ENCODE data around the gene SLC17A6. TPM values are rescaled to one million over a fixed set of nuclear protein-coding genes. Genes with fewer than 3 reads are reported as not detected.

The SLC17A6 gene
- polyA plus RNA-seq, 1 donor (not counting 4 experiments of a cell fraction or from before 2014, with no cell fraction given), result not detected

DNA sequence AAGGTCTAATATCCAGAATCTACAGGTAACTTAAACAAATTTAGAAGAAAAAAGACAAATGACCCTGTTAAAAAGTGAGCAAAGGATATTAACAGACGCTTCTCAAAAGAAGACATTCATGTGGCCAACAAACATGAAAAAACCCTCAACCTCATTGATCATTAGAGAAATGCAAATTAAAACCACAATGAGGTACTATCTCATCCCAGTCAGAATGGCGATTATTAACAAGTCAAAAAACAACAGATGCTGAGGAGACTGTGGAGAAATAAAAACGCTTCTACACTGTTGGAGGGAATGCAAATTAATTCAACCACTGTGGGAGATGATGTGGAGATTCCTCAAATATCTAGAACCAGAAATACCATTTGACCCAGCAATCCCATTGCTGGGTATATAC lies 67.2 kb downstream of the SLC17A6 start:
- no peak overlapping the region for H3K9ac ChIP-seq (ENCODE audit: control insufficient read depth, extremely low read depth, insufficient read depth, low read length)
- no peaks in the 10 kb centered on the region for H4K20me1 ChIP-seq (ENCODE audit: control insufficient read depth, extremely low read depth, insufficient read depth, low read length)
- H3K36me3 ChIP-seq (ENCODE audit: control insufficient read depth in 2 of 2, extremely low read depth in 1 of 2, insufficient read depth in 2 of 2, low read length in 2 of 2), result no peaks in the 10 kb centered on the region
- no peak overlapping the region for H3K27ac ChIP-seq (ENCODE audit: control insufficient read depth, insufficient read depth, low read length)
- H3K79me2 ChIP-seq (ENCODE audit: control insufficient read depth, insufficient read depth, low read length), result no peaks in the 10 kb centered on the region
- H3K4me2 ChIP-seq (ENCODE audit: control insufficient read depth, extremely low read depth, insufficient read depth, low read depth, low read length), result no peak overlapping the region
- H2AFZ ChIP-seq (ENCODE audit: control insufficient read depth, low read length), result no peak overlapping the region
- DNase-seq (ENCODE audit: low read depth, low spot score), result no peak
- H3K4me3 ChIP-seq (ENCODE audit: control insufficient read depth in 2 of 3, extremely low read depth in 1 of 3, insufficient read depth in 2 of 3, low read depth in 1 of 3, low read length in 3 of 3), result no peak overlapping the region
- FAIRE-seq, result no peak
- H3K27me3 ChIP-seq (ENCODE audit: control insufficient read depth, extremely low read depth, insufficient read depth, low read length), result no peaks in the 10 kb centered on the region
- dilution Hi-C loops (cut with MboI; ENCODE audit: extremely low pct_ligation_motif_present, low sequenced_read_pairs), result no loop called here
- no peaks in the 10 kb centered on the region for H3K9me3 ChIP-seq (ENCODE audit: control insufficient read depth, low read depth, low read length)
- TF ChIP-seq EZH2 (IDR thresholded peaks at IDR 0.05; ENCODE audit: low read length), result no peak
- TF ChIP-seq, protein P1, sequence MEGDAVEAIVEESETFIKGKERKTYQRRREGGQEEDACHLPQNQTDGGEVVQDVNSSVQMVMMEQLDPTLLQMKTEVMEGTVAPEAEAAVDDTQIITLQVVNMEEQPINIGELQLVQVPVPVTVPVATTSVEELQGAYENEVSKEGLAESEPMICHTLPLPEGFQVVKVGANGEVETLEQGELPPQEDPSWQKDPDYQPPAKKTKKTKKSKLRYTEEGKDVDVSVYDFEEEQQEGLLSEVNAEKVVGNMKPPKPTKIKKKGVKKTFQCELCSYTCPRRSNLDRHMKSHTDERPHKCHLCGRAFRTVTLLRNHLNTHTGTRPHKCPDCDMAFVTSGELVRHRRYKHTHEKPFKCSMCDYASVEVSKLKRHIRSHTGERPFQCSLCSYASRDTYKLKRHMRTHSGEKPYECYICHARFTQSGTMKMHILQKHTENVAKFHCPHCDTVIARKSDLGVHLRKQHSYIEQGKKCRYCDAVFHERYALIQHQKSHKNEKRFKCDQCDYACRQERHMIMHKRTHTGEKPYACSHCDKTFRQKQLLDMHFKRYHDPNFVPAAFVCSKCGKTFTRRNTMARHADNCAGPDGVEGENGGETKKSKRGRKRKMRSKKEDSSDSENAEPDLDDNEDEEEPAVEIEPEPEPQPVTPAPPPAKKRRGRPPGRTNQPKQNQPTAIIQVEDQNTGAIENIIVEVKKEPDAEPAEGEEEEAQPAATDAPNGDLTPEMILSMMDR (optimal IDR thresholded peaks at IDR 0.05 in 1 of 3, IDR thresholded peaks at IDR 0.05 in 1 of 3, conservative IDR thresholded peaks at IDR 0.05 in 1 of 3; ENCODE audit: extremely low read depth in 1 of 3, insufficient read depth in 2 of 3, low read length in 3 of 3), result no peak
- H3K4me1 ChIP-seq (ENCODE audit: control insufficient read depth, extremely low read depth, insufficient read depth, low read length), result no peaks in the 10 kb centered on the region
- H3K9me1 ChIP-seq (ENCODE audit: control insufficient read depth, extremely low read depth, insufficient read depth, low read length), result no peaks in the 10 kb centered on the region

DNA sequence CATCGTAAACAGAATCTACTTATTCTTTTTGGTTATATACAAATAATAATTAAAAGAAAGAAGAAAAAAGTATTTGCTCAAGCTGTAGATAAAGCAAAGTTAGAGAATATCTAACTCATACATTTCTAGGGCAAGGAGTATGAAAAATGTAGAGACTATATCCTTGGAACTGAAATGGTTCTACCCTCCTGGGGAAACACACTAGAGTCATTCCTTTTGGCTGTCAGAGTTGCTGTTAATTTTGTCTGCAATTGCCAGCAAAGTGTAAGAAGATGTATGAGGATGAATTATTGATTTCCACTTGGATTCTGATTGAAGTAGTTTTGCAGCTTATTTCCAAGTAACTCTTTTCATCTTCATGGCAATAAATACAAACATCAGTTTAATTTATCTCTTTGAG lies 69.1 kb downstream of the SLC17A6 start:
- Histone ChIP-seq H3K4me2 (ENCODE audit: control insufficient read depth, extremely low read depth, insufficient read depth, low read depth, low read length) (no peak overlapping the region), H3K79me2 (ENCODE audit: control insufficient read depth, insufficient read depth, low read length) (no peaks in the 10 kb centered on the region), H2AFZ (ENCODE audit: control insufficient read depth, low read length) (no peak overlapping the region), H3K4me1 (ENCODE audit: control insufficient read depth, extremely low read depth, insufficient read depth, low read length) (no peaks in the 10 kb centered on the region), H3K27me3 (ENCODE audit: control insufficient read depth, extremely low read depth, insufficient read depth, low read length) (no peaks in the 10 kb centered on the region), H3K4me3 (ENCODE audit: control insufficient read depth in 2 of 3, extremely low read depth in 1 of 3, insufficient read depth in 2 of 3, low read depth in 1 of 3, low read length in 3 of 3) (no peak overlapping the region), H3K9me1 (ENCODE audit: control insufficient read depth, extremely low read depth, insufficient read depth, low read length) (no peaks in the 10 kb centered on the region), H3K9ac (ENCODE audit: control insufficient read depth, extremely low read depth, insufficient read depth, low read length) (no peak overlapping the region), H3K9me3 (ENCODE audit: control insufficient read depth, low read depth, low read length) (no peaks in the 10 kb centered on the region), H4K20me1 (ENCODE audit: control insufficient read depth, extremely low read depth, insufficient read depth, low read length) (no peaks in the 10 kb centered on the region), H3K27ac (ENCODE audit: control insufficient read depth, insufficient read depth, low read length) (no peak overlapping the region), H3K36me3 (ENCODE audit: control insufficient read depth in 2 of 2, extremely low read depth in 1 of 2, insufficient read depth in 2 of 2, low read length in 2 of 2) (no peaks in the 10 kb centered on the region)
- FAIRE-seq (no peak), DNase-seq (ENCODE audit: low read depth, low spot score) (no peak)
- dilution Hi-C loops (cut with MboI; ENCODE audit: extremely low pct_ligation_motif_present, low sequenced_read_pairs), result no loop called here
- TF ChIP-seq, protein P1 (optimal IDR thresholded peaks at IDR 0.05 in 1 of 3, IDR thresholded peaks at IDR 0.05 in 1 of 3, conservative IDR thresholded peaks at IDR 0.05 in 1 of 3; ENCODE audit: extremely low read depth in 1 of 3, insufficient read depth in 2 of 3, low read length in 3 of 3), result no peak
- no peak for TF ChIP-seq EZH2 (IDR thresholded peaks at IDR 0.05; ENCODE audit: low read length)

Data from keratinocyte (primary cell).